KOPT-K1 (cell line): ENCODE measurements around the gene LRRC74A.

Source experiments
- H3K27ac ChIP-seq: fragments of 200-600 bp; sonication (generic); 2 replicates; pipeline ENCODE4 v1.5.1; 2016; ENCODE audit warnings: antibody characterized with exemption, mild to moderate bottlenecking, low read depth, low read length; ENCODE audit not compliant: poor library complexity, severe bottlenecking
- H3K36me3 ChIP-seq: fragments of 200-600 bp; sonication (generic); 2 replicates; pipeline ENCODE4 v1.5.1; 2017; ENCODE audit warnings: antibody characterized with exemption, mild to moderate bottlenecking, low read length, moderate library complexity; ENCODE audit not compliant: insufficient read depth
- H3K9me3 ChIP-seq: fragments of 200-600 bp; sonication (generic); 2 replicates; pipeline ENCODE4 v1.5.1; 2017; ENCODE audit warnings: antibody characterized with exemption, low read length, mild to moderate bottlenecking; ENCODE audit not compliant: insufficient read depth, poor library complexity, severe bottlenecking

The LRRC74A gene

GRCh38 chr14:76786601-76787000, 39.6 kb upstream of the LRRC74A start:
- Histone ChIP-seq H3K27ac (no peak overlapping the region), H3K9me3 (no peaks in the 10 kb centered on the region), H3K36me3 (peaks cover 52% of the 10 kb centered on the region)

DNA sequence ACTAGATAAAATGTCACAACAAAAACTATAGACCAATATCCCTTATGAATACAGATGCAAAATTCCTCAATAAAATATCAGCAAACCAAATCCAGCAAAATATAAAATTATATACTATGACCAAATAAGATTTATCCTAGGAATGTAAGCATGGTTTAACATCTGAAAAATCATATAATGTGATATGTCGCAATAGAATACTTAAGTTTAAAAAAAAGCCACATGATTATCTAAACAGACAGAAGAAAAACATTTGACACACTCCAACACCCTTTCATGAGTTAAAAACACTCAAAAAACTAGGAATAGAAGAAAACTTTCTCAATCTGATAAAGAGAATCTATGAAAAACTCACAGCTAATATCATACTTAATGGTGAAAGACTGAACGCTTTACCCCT, 33.8 kb upstream of the LRRC74A start:
- Histone ChIP-seq H3K9me3 (no peaks in the 10 kb centered on the region), H3K27ac (no peak overlapping the region), H3K36me3 (peaks cover 49% of the 10 kb centered on the region)

DNA sequence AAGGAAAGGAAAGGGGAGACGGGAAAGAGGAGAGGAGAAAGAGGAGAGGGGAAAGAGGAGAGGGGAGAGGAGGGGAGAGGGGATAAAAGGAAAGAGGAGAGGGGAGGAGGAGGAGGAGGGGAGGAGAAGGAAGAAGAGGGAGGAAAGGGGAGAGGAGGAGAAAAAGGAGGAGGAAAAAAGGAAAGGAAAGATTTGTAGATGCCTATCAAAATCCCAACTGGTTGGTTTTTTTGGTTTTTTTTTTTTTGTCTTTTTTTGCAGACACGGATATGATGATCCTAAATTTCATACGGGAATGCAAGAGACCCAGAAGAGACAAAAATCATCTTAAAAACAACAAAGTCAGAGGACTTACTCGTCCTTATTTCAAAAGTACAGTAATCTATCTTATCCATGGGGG, 32.9 kb upstream of the LRRC74A start:
- no peak overlapping the region for H3K27ac ChIP-seq
- no peaks in the 10 kb centered on the region for H3K9me3 ChIP-seq
- H3K36me3 ChIP-seq = peaks cover 44% of the 10 kb centered on the region

DNA sequence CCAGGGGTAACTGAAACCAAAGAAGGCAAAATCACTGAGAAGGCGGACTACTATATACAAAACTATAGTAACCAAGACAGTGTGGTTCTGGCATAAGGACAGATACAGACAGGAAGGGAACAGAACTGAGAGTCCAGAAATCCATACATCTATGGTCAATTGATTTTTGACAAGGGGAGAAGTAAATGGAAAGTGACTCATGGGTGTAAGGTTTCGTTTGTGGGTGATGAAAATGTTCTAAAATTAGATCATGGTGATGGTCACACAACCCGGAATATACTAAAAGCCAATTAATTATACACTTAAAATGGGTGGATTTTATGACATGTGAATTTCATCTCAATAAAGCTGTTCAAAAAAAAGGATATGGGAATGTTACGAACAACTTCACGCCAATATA, 32.3 kb upstream of the LRRC74A start:
- H3K9me3 ChIP-seq = no peaks in the 10 kb centered on the region
- no peak overlapping the region for H3K27ac ChIP-seq
- peaks cover 39% of the 10 kb centered on the region for H3K36me3 ChIP-seq

DNA sequence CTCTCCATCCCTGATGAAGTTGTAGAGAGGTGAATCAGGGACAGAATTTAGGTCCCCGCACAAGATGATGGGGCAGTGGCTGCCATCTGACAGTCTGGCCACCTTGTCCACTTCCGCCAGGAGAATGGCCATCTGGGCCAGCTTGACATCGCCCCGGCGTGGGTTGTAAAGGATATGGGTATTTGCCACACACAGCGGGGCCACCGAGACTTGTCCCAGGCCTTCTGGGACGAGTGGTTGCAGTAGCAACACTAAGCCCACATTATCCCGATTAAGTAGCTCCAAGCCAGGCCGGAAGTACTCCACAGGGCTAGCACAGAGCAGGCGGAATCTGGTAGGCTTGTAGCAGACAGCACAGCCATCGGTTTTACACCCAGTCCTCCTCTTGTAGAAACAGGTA, 19.8 kb upstream of the LRRC74A start:
- Histone ChIP-seq H3K9me3 (no peaks in the 10 kb centered on the region), H3K27ac (no peak overlapping the region), H3K36me3 (peaks cover 62% of the 10 kb centered on the region; the same call in 1 of the 2 replicates)

DNA sequence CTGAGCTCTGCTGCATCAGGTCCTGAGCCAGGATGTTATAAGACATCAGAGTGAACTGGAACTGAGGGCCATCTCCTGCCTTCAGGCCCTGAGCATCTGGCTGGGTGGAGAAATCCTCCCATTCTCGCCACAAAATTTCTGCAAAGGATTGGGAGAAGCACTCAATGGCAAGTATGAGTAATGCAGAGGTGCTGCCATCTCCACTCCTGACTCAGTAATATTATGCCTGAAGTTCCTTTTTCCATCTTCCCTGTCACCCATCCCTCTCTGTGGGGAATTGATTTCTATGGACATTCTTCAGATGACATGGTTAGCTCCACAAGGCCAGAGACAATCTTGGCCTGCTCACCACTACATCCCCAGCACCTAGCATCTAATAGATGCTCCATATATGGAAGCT, 18.2 kb upstream of the LRRC74A start:
- Histone ChIP-seq H3K9me3 (no peaks in the 10 kb centered on the region), H3K36me3 (peaks cover 53% of the 10 kb centered on the region; the same call in 1 of the 2 replicates), H3K27ac (no peak overlapping the region)

DNA sequence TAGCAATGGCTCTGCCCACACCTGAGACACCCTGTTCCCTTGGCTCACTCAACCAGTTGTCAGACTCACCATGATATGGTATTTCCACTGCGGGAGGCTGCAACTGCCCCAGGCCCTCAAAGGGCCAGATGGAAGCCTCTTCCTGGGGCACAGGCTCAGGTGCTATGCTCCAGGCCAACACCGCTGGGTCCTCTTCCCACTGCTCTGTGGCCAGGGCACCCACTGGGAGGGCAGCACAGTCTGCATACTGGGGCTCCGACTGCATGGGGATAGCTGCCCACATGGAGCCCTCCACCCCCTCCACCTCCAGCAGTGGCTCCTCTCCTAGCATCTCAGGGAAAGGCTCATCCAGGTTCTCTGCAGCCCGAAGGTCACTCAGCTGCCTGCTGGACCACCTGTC, 17.2 kb upstream of the LRRC74A start:
- Histone ChIP-seq H3K27ac (no peak overlapping the region), H3K9me3 (no peaks in the 10 kb centered on the region), H3K36me3 (peaks cover 43% of the 10 kb centered on the region; the same call in 1 of the 2 replicates)

DNA sequence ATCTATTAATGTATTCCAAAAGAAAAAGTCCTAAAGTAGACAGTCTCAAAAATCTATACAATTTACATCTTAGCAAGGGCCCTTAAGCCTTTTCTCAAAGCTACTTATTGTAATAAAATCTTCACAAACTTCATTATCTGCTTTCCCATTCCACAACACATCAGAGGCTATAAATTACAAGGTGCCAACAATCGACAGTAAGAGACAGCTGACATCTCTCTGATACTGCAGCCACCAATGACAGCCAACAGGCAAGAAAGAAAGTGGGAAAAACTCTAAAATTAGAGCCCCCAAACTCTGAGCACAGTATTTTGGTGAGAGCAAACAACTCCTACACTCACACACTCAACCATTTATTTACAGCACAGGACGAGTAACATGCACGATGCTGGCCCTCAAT, 15.7 kb upstream of the LRRC74A start:
- H3K9me3 ChIP-seq = no peaks in the 10 kb centered on the region
- peaks cover 32% of the 10 kb centered on the region; the same call in 1 of the 2 replicates for H3K36me3 ChIP-seq
- no peak overlapping the region for H3K27ac ChIP-seq

DNA sequence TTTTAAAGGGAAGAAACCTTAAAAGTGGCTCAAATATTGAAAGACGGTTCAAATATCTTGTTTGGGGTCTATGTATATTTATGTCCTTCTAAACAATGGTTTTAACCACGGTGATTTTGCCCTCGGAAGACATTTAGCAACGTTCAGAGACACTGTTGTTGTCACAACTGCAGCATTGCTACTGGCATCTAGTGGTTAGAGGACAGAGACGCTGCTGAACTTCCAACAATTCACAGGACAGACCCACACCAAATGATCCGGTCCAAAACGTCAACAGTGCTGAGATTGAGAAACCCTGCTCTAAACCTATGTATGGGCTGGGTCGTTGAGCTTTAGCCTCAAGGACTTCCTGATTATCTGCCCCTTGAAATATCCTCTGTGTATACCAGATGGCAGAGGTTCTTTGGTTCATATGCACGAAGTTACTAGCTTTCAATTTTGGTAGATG, 15.2 kb upstream of the LRRC74A start:
- Histone ChIP-seq H3K36me3 (peaks cover 31% of the 10 kb centered on the region; the same call in 1 of the 2 replicates), H3K27ac (no peak overlapping the region), H3K9me3 (no peaks in the 10 kb centered on the region)

- Histone ChIP-seq H3K36me3 (peaks cover 26% of the 10 kb centered on the region; the same call in 1 of the 2 replicates), H3K9me3 (no peaks in the 10 kb centered on the region), H3K27ac (no peak overlapping the region)
Measured at GRCh38 chr14:76811561-76811960, 14.6 kb upstream of the LRRC74A start.

DNA sequence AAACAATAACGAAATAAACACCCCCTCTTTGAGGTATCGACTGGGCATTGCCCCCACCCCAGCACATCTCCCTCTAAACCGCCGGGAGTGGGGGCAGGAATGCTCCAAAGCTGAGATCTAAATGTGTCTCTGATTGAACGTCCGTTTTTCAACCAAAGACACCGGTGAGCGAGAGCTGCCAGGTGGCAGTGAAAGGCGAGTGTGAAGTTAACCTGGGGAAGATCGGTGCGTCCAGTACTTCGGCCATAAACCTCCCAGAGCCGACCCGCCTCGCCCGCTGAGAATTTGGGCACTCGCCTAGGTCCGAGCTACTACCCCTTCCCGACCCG, 14.2 kb upstream of the LRRC74A start:
- Histone ChIP-seq H3K27ac (peak overlapping the region; percentile 57), H3K9me3 (no peaks in the 10 kb centered on the region), H3K36me3 (peaks cover 21% of the 10 kb centered on the region; the same call in 1 of the 2 replicates)

DNA sequence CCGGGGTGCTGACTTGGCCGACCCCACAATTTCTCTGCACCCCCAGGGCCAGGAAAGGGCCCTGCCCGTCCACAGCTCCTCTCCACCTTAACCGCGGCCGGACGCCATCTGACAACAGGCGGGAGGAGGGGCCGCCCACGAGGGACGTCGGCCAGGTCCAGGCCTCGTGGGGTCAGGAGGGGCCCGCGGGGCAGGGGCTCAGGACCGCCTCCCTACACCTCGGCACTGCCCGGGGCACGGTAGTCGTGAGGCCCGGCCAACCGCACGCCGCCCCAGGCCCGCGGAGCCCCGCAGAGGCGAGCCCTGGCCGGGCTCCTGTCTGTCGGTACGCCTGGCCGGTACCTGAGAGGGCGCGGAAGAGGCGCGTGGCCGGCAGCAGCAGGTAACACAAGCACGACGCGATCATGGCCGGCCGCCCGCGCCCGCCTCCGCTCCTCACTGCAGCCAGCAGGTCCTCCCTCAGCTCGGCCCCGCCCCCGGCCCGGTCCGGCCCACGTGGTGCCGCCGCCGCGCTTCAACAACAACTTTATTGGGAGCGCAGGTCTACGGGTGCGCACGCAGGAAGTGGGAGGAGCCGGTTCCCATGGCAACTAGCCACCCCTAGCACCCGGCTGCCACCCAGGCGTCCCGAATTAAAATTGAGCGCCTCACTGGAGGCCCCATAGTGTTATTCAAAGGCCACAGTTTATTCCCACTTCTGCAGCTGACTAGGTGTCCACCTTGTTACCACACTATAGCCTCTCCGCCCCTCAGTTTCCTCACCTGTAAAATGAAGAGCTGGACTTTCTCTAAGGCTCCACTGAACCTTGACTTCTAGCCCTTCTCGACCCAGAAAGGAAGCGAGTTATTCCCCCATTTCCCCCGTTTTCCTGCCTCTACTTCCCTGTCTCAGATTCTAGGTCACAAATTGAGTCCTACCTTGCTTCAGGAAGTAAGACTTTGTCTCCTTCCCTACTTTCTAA, 13.5 kb upstream of the LRRC74A start, which contains the start of gene ANGEL1:
ANGEL1 (minus strand) TSS at position 461 of the 962 bp plus-strand sequence; CDS start at position 406, 55 bp downstream.
- H3K9me3 ChIP-seq = no peaks in the 10 kb centered on the region
- peaks cover 15% of the 10 kb centered on the region; the same call in 1 of the 2 replicates for H3K36me3 ChIP-seq
- H3K27ac ChIP-seq = peak within 1 kb of the TSS; percentile 57

GRCh38 chr14:76814726-76815645, 11.2 kb upstream of the LRRC74A start:
- Histone ChIP-seq H3K9me3 (no peaks in the 10 kb centered on the region), H3K36me3 (no peaks in the 10 kb centered on the region), H3K27ac (no peak overlapping the region)

DNA sequence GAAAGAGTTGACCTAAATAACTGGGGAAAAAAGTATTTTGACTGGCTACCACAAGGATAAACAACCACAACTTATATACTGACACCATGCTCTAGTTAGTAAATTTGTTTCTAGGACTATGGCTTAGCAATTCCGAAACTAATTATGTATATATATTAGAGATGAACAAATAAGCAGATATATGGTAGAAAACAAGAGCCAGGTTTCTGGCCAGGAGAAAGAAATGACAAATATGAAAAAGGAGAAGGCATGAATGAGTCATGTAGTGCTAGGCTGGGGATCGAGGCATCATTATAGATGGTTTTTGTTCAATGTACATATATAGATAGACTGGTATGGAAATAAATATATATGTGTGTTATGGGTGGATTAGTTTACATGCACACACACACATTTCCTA, 5.5 kb upstream of the LRRC74A start:
- Histone ChIP-seq H3K9me3 (peaks cover 4% of the 10 kb centered on the region), H3K27ac (no peak overlapping the region)

More for the DNA sequence above, 5.5 kb upstream of the LRRC74A start:
- no peaks in the 10 kb centered on the region for H3K36me3 ChIP-seq
